Kidney tubule cell (primary cell): ENCODE results near the gene HLA-E.
"Not testable (repeated sequence)": the region's sequence is repeated elsewhere in the genome, so short reads cannot be mapped to it uniquely, and the experiment has no call there.

ENCODE experiments used
- DNase-seq: peaks from one replicate; pipeline ENCODE4 v3.0.0-alpha.2; 2018; ENCODE audit warnings: low spot score

HLA-E gene

DNA sequence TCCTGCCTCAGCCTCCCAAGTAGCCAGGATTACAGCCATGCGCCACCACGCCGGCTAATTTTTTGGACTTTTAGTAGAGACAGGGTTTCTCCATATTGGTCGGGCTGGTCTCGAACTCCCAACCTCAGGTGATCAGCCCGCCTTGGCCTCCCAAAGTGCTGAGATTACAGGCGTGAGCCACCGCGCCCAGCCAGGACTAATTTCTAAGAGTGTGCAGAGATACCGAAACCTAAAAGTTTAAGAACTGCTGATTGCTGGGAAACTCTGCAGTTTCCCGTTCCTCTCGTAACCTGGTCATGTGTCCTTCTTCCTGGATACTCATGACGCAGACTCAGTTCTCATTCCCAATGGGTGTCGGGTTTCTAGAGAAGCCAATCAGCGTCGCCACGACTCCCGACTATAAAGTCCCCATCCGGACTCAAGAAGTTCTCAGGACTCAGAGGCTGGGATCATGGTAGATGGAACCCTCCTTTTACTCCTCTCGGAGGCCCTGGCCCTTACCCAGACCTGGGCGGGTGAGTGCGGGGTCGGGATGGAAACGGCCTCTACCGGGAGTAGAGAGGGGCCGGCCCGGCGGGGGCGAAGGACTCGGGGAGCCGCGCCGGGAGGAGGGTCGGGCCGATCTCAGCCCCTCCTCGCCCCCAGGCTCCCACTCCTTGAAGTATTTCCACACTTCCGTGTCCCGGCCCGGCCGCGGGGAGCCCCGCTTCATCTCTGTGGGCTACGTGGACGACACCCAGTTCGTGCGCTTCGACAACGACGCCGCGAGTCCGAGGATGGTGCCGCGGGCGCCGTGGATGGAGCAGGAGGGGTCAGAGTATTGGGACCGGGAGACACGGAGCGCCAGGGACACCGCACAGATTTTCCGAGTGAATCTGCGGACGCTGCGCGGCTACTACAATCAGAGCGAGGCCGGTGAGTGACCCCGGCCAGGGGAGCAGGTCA lies at the start of gene HLA-E:
HLA-E (plus strand) TSS at position 429 of the 945 bp plus-strand sequence; CDS start at position 452, 23 bp downstream.
- peak; percentile 99 for DNase-seq

GRCh38 chr6:30441171-30441570 lies 48.1 kb upstream of the HLA-E start:
- peak; percentile 73 for DNase-seq

DNA sequence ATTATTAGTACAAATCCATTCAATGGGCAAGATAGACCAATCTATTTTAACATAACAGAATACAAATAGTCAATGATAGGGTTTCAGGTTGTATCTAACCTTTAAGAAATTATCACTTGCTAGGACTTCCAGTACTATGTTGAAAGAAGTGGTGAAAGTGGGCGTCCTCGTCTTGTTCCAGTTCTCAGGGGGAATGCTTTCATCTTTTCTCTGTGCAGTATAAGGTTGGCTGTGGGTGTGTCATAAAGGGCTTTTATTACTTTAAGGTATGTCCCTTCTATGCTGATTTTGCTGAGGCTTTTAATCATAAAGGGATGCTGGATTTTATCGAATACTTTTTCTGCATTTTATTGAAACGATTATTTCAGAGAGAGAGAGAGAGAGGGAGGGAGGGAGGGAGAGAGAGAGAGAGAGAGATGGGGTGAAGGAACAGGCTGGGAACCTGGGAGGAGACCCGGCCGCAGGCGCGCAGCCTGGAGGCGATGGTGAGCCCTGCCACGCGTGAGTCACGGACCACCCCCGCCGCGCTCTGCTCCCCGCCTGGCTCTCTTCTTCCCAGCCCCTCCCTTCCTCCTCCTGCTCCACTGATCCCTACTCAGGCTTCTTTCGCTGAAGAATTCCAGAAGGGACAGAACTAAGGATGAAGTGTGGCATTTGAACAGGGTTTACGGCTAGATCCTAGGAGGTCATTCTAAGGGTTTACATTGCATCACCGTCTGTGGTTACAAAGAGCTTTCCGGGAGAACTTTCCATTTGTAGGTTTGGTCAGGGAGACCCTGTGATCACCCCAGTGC lies 45.5 kb upstream of the HLA-E start:
- peak; percentile 15 for DNase-seq

- no peak for DNase-seq
These were observed 44.9 kb upstream of the HLA-E start for GRCh38 chr6:30444451-30444742.

GRCh38 chr6:30446259-30446658 lies 43.0 kb upstream of the HLA-E start:
- DNase-seq, result no peak

GRCh38 chr6:30447237-30447636 lies 42.1 kb upstream of the HLA-E start:
- peak; percentile 9 for DNase-seq

DNA sequence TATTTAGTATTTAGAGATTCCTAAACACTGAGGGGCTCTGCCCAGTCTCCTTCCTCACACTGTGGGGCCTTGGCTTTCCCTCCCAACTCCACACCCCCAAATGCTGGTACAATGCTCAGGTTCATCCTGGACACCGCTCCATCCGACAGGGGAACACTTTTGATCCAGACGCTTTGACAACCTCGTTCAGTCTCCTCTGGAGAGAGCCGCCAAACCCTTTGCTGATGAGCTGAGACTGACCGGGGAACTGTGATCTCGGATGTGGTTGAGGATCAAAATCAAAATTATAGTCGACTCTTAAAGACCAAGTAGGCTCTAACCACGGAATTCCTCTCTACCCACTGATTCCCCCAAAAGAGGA lies 38.8 kb upstream of the HLA-E start:
- no peak for DNase-seq

- peak; percentile 50 for DNase-seq
These were observed 38.1 kb upstream of the HLA-E start for GRCh38 chr6:30450909-30451841.

DNA sequence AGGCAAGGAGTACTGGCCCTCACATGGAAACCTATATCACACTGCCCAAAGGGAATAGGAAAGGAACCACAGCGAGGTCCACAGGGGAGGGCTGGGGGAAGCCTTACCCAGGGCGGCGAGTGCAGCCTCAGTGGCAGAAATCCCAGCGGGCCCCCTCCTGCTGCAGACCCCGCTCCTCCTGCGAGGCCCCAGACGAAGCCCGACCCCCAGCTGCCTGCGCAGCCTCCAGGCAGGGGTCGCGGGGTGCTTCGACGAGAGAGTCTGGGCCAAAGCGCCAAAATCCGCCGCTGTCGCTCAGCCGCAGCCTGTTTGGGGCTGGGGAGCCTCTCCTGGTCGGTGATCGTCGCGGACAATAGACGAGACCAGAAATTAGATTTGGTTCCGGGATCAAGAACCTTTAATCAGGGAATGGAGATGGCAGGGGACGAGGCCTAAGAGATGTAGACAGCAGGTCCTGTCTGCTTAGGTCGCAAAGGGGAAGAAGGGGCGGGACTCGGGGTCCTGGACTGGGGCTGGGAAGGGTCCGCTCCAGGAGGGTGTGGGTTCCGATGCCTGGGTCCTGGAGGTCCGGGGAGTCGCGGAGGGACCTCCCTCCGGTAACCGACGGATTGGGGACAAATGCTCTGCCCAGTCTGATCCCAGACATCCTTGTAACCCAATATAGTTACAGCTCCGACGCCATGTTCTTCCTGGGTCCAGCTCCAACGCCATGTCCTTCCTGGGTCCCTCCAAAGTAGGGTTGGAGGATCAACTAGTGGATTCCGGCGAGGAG lies 36.4 kb upstream of the HLA-E start:
- DNase-seq, result no peak

GRCh38 chr6:30453508-30454116 lies 35.7 kb upstream of the HLA-E start:
- peak; percentile 83 for DNase-seq

- no peak for DNase-seq
These were observed 30.2 kb upstream of the HLA-E start for GRCh38 chr6:30459145-30459544.

GRCh38 chr6:30461055-30461454 lies 28.3 kb upstream of the HLA-E start:
- DNase-seq, result no peak

DNA sequence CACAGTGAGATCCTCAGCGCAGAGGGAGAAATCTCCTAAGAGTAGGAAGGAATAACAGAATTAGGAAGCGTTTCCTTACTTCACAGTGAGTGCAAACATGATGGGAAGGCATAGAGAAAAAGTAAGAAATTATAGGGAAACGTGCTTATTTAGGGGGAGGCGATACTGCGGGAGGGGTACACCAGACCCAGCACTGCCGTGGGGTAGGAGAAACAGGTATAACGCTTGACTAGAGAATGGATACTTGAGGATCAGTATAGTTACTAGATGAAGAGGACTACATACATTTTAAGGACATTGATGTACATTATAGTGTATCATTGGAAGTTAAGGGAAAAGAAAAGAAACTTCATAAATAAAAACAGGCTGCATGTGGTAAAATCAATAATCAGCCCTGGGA lies 26.8 kb upstream of the HLA-E start:
- DNase-seq, result no peak

GRCh38 chr6:30463242-30463641 lies 26.1 kb upstream of the HLA-E start:
- no peak for DNase-seq

- DNase-seq, result peak; percentile 50
These were observed 25.4 kb upstream of the HLA-E start for GRCh38 chr6:30463651-30464618.

DNA sequence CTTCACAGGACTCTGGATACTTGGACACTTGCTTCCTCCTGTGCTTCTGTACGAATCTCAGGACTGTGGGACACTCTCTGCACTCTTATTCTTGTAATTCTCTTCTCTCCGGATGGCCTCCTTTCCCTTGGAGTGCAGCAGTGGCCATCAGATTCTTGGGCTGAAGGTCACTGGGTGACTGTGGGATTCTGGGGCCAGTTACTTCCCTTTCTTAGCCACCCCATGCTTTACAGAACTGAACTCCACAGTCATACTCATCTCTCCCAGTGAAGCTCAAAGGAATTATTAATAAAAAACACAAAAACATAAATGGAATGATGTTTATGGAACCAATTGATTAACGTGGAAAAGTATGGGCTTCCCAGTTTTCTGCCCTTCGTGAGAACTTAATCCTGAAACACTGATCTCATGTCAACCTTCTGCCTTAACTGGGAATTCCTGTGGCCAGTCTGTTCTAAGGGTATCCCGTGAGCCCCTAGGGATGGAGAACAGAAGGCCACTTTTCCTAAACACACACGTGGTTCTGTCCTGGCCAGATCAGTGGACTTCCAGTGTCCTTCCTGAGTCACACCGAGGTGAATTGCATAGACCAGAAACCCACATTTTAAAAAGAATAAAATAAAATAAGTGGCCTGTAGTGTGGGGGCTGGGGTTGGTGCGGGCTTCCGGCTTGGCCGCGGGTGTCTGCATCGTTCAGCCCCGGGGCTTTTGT lies 23.6 kb upstream of the HLA-E start:
- no peak for DNase-seq

- no peak for DNase-seq
These were observed 18.3 kb upstream of the HLA-E start for GRCh38 chr6:30470968-30471367.

GRCh38 chr6:30475116-30475515 lies 14.2 kb upstream of the HLA-E start:
- DNase-seq, result not testable (repeated sequence)

DNA sequence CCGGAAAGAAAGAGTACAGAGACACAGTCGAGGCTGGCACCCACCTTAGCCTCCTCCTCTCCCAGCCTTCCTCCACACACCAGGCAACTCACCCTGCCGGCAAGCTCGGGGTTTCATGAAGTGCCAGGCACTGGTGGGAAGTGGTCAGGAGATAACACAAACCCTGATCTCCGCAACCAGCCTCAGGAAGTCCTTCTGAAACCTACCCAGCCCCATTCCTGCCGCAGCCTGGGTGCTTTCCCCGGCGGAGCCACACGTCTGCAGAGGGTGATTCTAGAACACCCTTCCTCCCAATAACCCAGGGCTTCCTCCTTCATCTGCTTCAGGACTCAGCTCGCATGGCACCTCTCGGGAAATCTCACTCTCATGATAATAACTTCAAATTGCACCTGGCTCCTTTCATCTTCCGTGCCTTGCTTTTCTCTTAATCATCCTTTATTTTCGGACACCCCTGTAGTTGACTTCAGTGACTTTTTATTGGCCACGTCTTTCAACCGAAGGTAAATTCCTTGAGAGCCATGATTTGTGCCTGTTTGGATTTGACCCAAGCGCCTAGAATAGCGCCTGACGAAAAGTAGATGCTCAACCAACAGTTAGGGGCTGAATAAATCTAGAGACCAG lies 8.7 kb upstream of the HLA-E start:
- peak; percentile 29 for DNase-seq
